ENCODE results near the gene SOX10. TPM values are rescaled to one million over a fixed set of nuclear protein-coding genes. Genes with fewer than 3 reads are reported as not detected.

Gene SOX10
- total and polyA plus RNA-seq, 2 of the 13 experiments (the other 11 are each of a cell fraction or from before 2014, with no cell fraction given), result not detected

GRCh38 chr22:37965940-37966664 is 18.3 kb downstream of the SOX10 start (continued):
- TF ChIP-seq ZNF768 (CRISPR knock-in tag; IDR thresholded peaks at IDR 0.05) (no peak), ZNF33B (CRISPR knock-in tag; IDR thresholded peaks at IDR 0.05) (no peak), ZSCAN31 (CRISPR knock-in tag; IDR thresholded peaks at IDR 0.05; ENCODE audit: low read depth) (no peak), SYNCRIP (IDR thresholded peaks at IDR 0.05; ENCODE audit: insufficient read depth, low read depth, low read length) (no peak), ELF3 (CRISPR knock-in tag; IDR thresholded peaks at IDR 0.05) (no peak), CHCHD3 (CRISPR knock-in tag; IDR thresholded peaks at IDR 0.05) (no peak), ZZZ3 (CRISPR knock-in tag; IDR thresholded peaks at IDR 0.05; ENCODE audit: borderline replicate concordance) (no peak), ZEB1 (IDR thresholded peaks at IDR 0.05; ENCODE audit: insufficient replicate concordance, low read depth) (peak; percentile 32), ZNF253 (CRISPR knock-in tag; IDR thresholded peaks at IDR 0.05; ENCODE audit: borderline replicate concordance) (no peak), EZH2 (conservative IDR thresholded peaks at IDR 0.05; ENCODE audit: low read depth, low read length) (no peak), PHF21A (CRISPR knock-in tag; IDR thresholded peaks at IDR 0.05) (peak; percentile 53; the same call in 1 of the 2 replicates), ZNF318 (CRISPR knock-in tag; IDR thresholded peaks at IDR 0.05) (no peak), ZBTB26 (CRISPR knock-in tag; IDR thresholded peaks at IDR 0.05; ENCODE audit: borderline replicate concordance) (no peak), ZMYM4 (CRISPR knock-in tag; IDR thresholded peaks at IDR 0.05) (0 out of 2 replicates have a peak, but pooled peaks have one; percentile 31), LCORL (IDR thresholded peaks at IDR 0.05) (no peak), LCORL (CRISPR knock-in tag; IDR thresholded peaks at IDR 0.05) (0 out of 2 replicates have a peak, but pooled peaks have one; percentile 58), ZNF451 (CRISPR knock-in tag; IDR thresholded peaks at IDR 0.05) (no peak), REXO4 (CRISPR knock-in tag; IDR thresholded peaks at IDR 0.05; ENCODE audit: borderline replicate concordance) (no peak), MEF2D (CRISPR knock-in tag; IDR thresholded peaks at IDR 0.05) (peak; percentile 74), ZNF772 (CRISPR knock-in tag; IDR thresholded peaks at IDR 0.05) (no peak), ATM (IDR thresholded peaks at IDR 0.05; ENCODE audit: borderline replicate concordance) (no peak)

Data from HepG2 (cell line).